Uterus (tissue), 4 donors: ENCODE data around the gene TRH. TPM values are rescaled to one million over a fixed set of nuclear protein-coding genes. Genes with fewer than 3 reads are reported as not detected.

Experiments
- DNase-seq, 2 donors: peaks; one replicate each; pipeline ENCODE4 v3.0.0-alpha.2; 2019 to 2020
- H3K27ac ChIP-seq, 2 donors: fragments of 200-600 bp; sonication (generic); 1 replicate in 1 of 2; 2 replicates in 1 of 2; pipeline ENCODE4 v1.5.1; 2016 to 2018
- H3K27me3 ChIP-seq, 2 donors: fragments of 200-600 bp; sonication (generic); one replicate each; pipeline ENCODE4 v1.5.1; 2018 to 2019; ENCODE audit warnings: control low read depth in 1 of 2
- H3K36me3 ChIP-seq, 2 donors: fragments of 200-600 bp; sonication (generic); one replicate each; pipeline ENCODE4 v1.5.1; 2019; ENCODE audit warnings: control low read depth in 1 of 2
- H3K4me1 ChIP-seq, 2 donors: fragments of 200-600 bp; sonication (generic); one replicate each; pipeline ENCODE4 v1.5.1; 2018 to 2019; ENCODE audit warnings: control low read depth in 1 of 2
- H3K4me3 ChIP-seq, 2 donors: fragments of 200-600 bp; sonication (generic); 1 replicate in 1 of 2; 2 replicates in 1 of 2; pipeline ENCODE4 v1.5.1; 2018 to 2019; ENCODE audit warnings: mild to moderate bottlenecking in 1 of 2
- H3K9me3 ChIP-seq, 2 donors: fragments of 200-600 bp; sonication (generic); one replicate each; pipeline ENCODE4 v1.5.1; 2019; ENCODE audit warnings: control low read depth in 1 of 2
- POLR2A ChIP-seq, 2 donors: fragments of 450-650 bp; IDR thresholded peaks; one replicate each; pipeline ENCODE4 v1.6.1; 2016; ENCODE audit warnings: antibody characterized with exemption in 2 of 2, mild to moderate bottlenecking in 1 of 2, moderate library complexity in 1 of 2
- intact Hi-C: fragments of 100-400 bp; cut with DNase I; formaldehyde crosslinking; loops from one replicate; pipeline ENCODE4 v1.15.1; 2023; ENCODE audit warnings: low total_unique reads
- total RNA-seq, 4 donors: library from RNA; depleted of rRNA in 3 of 4; stranded (reverse); fragments of >200 nt in 3 of 4; gene quantifications; one replicate each; pipeline versions ENCODE4 v1.1.0 to v1.2.4, GENCODE V29; 2014 to 2023
- TF ChIP-seq, protein P1 (sequence below), 4 experiments: fragments of 200-600 bp in 2 of 4; fragments of 450-650 bp in 2 of 4; sonication (generic) in 2 of 4; IDR thresholded peaks; one replicate each; pipeline ENCODE4 v1.5.1; 2016 to 2019; ENCODE audit warnings: antibody characterized with exemption in 4 of 4, mild to moderate bottlenecking in 2 of 4, moderate library complexity in 1 of 4
- donor health status: DM: yes; HTN: yes; CAD: no.

The TRH gene
- total RNA-seq, 4 donors from 2014 or later = 0.37 TPM; not detected in 3

DNA sequence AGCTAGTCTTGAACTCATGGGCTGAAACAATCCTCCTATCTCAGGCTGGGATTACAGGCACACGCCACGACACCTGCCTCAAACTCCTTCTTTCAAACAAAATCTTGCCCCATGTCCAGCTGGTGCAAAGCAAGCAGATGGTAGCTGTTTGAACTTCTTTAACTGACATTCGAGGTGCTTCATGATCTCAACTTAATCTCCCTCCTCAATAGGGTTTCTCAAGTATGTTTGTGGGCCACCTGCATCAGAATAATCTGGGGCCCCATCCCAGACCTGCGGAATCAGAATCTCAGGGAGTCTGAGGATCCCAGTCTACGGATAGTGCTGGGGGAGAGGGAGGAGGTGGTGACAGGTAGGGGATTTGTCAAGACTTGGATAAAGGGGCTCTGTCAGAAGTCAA, 20.9 kb upstream of the TRH start:
- Histone ChIP-seq H3K36me3 (no peaks in the 10 kb centered on the region), H3K9me3 (no peaks in the 10 kb centered on the region), H3K4me1 (no peaks in the 10 kb centered on the region), H3K27ac (no peak overlapping the region), H3K27me3 (no peaks in the 10 kb centered on the region), H3K4me3 (no peak overlapping the region)
- intact Hi-C loops = no loop called here
- TF ChIP-seq, protein P1, sequence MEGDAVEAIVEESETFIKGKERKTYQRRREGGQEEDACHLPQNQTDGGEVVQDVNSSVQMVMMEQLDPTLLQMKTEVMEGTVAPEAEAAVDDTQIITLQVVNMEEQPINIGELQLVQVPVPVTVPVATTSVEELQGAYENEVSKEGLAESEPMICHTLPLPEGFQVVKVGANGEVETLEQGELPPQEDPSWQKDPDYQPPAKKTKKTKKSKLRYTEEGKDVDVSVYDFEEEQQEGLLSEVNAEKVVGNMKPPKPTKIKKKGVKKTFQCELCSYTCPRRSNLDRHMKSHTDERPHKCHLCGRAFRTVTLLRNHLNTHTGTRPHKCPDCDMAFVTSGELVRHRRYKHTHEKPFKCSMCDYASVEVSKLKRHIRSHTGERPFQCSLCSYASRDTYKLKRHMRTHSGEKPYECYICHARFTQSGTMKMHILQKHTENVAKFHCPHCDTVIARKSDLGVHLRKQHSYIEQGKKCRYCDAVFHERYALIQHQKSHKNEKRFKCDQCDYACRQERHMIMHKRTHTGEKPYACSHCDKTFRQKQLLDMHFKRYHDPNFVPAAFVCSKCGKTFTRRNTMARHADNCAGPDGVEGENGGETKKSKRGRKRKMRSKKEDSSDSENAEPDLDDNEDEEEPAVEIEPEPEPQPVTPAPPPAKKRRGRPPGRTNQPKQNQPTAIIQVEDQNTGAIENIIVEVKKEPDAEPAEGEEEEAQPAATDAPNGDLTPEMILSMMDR (IDR thresholded peaks at IDR 0.05) = no peak
- no peak for TF ChIP-seq POLR2A (IDR thresholded peaks at IDR 0.05)
- DNase-seq = no peak

DNA sequence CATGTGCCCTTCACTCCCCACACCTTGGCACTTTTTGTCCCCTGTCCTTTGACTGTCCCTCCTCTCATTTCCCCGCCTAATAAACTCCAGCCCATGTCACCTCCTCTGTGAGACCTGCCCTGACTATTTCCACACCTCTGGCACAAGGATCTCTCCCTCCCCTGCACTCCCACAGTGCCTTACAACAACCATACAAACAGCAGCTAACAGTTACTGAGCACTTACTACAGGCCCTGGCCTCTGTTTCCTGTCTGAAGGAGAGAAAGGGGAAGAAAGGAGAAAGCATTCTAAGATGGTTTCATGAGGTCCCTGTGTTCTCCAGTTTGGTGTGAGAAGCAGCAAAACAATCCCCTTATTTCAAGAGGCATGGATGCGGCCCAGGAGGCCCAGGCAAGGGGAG, 20.0 kb upstream of the TRH start:
- Histone ChIP-seq H3K27me3 (no peaks in the 10 kb centered on the region), H3K9me3 (no peaks in the 10 kb centered on the region), H3K4me1 (no peaks in the 10 kb centered on the region), H3K4me3 (no peak overlapping the region), H3K27ac (no peak overlapping the region), H3K36me3 (no peaks in the 10 kb centered on the region)
- no peak for TF ChIP-seq POLR2A (IDR thresholded peaks at IDR 0.05)
- TF ChIP-seq, protein P1 (IDR thresholded peaks at IDR 0.05) = no peak
- DNase-seq = no peak
- intact Hi-C loops = no loop called here

DNA sequence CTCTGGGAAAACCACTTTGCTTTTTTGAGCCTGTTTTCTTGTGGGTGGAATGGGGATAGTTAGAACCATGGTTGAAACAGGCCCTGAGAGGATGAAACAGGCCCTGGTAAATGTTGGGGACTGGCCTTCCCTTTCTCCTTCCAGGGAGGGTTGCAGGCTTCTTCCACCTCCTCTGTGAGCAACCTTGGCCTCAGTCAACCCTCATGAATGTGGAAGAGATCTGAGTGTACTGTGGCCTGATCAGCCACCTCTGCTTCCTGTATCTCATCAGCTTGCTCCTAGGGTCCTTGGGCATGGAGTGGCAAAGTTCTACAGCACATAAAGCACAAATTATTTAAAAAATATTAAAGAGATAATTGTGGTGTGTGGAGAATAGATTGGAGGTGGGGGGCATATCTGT, 17.6 kb upstream of the TRH start:
- Histone ChIP-seq H3K27ac (no peak overlapping the region), H3K4me1 (no peaks in the 10 kb centered on the region), H3K27me3 (no peaks in the 10 kb centered on the region), H3K36me3 (no peaks in the 10 kb centered on the region), H3K9me3 (no peaks in the 10 kb centered on the region), H3K4me3 (no peak overlapping the region)
- intact Hi-C loops = no loop called here
- TF ChIP-seq POLR2A (IDR thresholded peaks at IDR 0.05) = no peak
- TF ChIP-seq, protein P1 (IDR thresholded peaks at IDR 0.05) = no peak
- no peak for DNase-seq

DNA sequence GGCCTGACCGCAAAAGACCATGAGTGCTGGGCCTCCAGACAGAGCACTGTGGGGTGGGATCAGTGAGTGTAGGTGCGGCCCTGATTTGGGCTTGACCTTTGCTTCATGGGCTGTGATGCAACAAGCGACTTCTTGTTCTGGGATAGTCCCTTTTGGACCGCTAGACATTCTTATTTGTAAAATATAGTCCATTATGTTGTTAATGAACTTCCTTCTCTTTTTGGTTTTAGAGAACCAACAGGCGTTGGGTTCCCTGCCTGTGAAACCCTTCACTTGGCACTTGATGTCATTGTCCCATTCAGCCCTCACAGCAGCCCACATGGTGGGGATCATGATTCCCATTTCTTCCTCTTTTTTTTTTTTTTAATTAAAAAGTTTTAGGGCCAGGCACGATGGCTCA, 15.8 kb upstream of the TRH start:
- H3K9me3 ChIP-seq = no peaks in the 10 kb centered on the region
- H3K27ac ChIP-seq = no peak overlapping the region
- H3K4me1 ChIP-seq = no peaks in the 10 kb centered on the region
- no peak for DNase-seq
- H3K4me3 ChIP-seq = no peak overlapping the region
- no peaks in the 10 kb centered on the region for H3K27me3 ChIP-seq
- H3K36me3 ChIP-seq = no peaks in the 10 kb centered on the region
- intact Hi-C loops = no loop called here
- TF ChIP-seq, protein P1 (IDR thresholded peaks at IDR 0.05) = no peak
- TF ChIP-seq POLR2A (IDR thresholded peaks at IDR 0.05) = no peak

DNA sequence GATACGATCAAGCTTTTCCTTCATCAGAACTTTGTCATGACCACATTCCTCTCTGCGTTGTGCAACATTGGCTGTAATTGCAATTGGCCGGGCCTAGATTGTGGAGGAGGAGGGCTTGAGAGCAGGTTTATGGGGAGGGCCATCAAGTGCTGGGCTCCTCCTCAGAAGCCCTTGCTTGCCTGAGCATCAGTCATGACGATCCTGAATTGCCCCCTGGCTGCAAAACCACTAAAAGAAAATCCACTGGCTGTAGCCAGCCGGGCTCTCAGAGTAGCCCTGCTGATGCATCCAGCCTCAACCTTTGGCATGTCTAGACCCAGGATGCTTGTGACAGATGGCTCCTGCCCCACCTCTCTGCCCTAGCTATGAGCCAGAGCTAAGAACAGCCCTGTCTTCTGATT, 13.4 kb upstream of the TRH start:
- Histone ChIP-seq H3K4me1 (no peaks in the 10 kb centered on the region), H3K27me3 (no peaks in the 10 kb centered on the region), H3K4me3 (no peak overlapping the region), H3K27ac (peak overlapping the region in 1 of 2 donors; percentile 27), H3K9me3 (no peaks in the 10 kb centered on the region), H3K36me3 (no peaks in the 10 kb centered on the region)
- TF ChIP-seq, protein P1 (IDR thresholded peaks at IDR 0.05) = no peak
- TF ChIP-seq POLR2A (IDR thresholded peaks at IDR 0.05) = no peak
- peak; percentile 46 to 55 for DNase-seq
- intact Hi-C loops = no loop called here
